ENCODE measurements around the gene PPIL6.

The PPIL6 gene

GRCh38 chr6:109440331-109441068 lies at the start of gene PPIL6, which contains the start of gene SMPD2:
Gene PPIL6, minus strand, starts transcription at chr6:109440628. Its CDS starts 38 bp downstream, at chr6:109440590.
Gene SMPD2, plus strand, starts transcription at chr6:109440724. Its CDS starts 398 bp downstream, at chr6:109441122.
- DNase-seq (ENCODE audit: low spot score), result peak; percentile 96
- TF ChIP-seq CTCF (IDR thresholded peaks at IDR 0.05; ENCODE audit: extremely low read depth, insufficient read depth, missing control alignments), result peak; percentile 11
- in situ Hi-C loops (cut with MboI; ENCODE audit: low pct_unique_long_range_greater_than_20kb, low sequenced_read_pairs, unreplicated experiment), result no loop called here

DNA sequence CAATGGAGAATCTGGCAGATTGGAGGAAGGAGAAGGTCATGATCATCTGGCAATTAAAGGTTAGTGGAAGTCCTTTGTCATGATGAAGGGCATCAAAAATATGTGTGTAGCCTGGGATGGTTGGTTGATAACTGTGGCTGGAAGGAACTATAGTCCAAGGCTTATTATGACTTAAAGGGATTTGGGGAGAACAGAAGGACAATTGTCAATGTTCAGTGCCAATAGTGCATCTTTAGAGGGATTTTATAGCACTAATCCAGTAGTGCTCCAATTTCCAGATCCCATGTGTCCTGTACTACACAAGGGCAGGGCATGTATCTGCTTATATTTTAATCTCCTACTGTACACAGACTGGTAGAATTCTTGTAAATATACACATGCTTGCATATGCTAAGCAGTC lies 47.6 kb upstream of the PPIL6 start:
- in situ Hi-C loops (cut with MboI; ENCODE audit: low pct_unique_long_range_greater_than_20kb, low sequenced_read_pairs, unreplicated experiment), result no loop called here
- no peak for DNase-seq (ENCODE audit: low spot score)
- TF ChIP-seq CTCF (IDR thresholded peaks at IDR 0.05; ENCODE audit: extremely low read depth, insufficient read depth, missing control alignments), result no peak

DNA sequence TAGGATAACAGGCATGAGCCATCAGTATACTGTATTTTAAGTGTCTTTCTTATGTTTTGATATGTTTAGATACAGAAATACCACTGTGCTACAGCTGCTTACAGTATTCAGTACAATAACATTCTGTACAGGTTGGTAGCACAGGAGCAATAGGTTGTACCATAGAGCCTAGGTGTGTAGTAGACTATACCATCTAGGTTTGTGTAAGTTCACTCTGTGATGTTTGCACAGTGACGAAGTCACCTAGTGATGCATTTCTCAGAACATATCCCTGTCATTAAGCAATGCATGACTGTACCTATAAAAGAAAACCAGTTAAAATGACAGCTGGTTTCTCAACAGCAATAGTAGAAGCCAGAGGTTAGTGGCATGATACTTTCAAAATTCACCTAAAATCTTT lies 45.6 kb upstream of the PPIL6 start:
- no peak for TF ChIP-seq CTCF (IDR thresholded peaks at IDR 0.05; ENCODE audit: extremely low read depth, insufficient read depth, missing control alignments)
- in situ Hi-C loops (cut with MboI; ENCODE audit: low pct_unique_long_range_greater_than_20kb, low sequenced_read_pairs, unreplicated experiment), result no loop called here

DNA sequence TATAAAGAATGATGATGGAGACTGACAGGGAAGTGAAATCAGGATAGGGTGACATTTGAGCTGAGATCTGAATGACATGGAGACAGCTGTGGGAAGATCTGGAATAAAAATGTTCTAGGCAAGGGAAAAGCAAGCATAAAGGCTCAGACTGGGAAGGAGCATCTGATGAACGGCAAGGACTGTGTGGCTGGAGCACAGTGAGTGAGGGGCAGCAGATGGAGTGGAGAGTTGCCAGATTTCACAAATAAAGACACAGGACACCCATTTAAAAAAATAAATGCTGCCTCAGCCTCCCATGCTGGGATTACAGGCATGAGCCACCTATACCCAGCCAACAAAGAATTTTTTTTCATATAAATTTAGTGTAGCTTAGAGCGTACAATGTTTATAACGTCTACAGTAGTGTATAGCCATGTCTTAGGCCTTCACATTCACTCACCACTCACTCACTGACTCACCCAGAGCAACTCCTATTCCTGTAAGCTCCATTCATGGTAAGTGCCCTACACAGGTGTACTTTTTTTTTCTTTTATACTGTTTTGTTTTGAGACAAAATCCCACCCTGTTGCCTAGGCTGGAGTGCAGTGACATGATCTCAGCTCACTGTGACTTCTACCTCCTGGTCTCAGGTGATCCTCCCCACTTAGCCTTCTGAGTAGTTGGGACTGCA lies 45.0 kb upstream of the PPIL6 start:
- in situ Hi-C loops (cut with MboI; ENCODE audit: low pct_unique_long_range_greater_than_20kb, low sequenced_read_pairs, unreplicated experiment), result no loop called here
- TF ChIP-seq CTCF (IDR thresholded peaks at IDR 0.05; ENCODE audit: extremely low read depth, insufficient read depth, missing control alignments), result no peak
- DNase-seq (ENCODE audit: low spot score), result no peak

More for the DNA sequence above, 45.6 kb upstream of the PPIL6 start:
- no peak for DNase-seq (ENCODE audit: low spot score)

DNA sequence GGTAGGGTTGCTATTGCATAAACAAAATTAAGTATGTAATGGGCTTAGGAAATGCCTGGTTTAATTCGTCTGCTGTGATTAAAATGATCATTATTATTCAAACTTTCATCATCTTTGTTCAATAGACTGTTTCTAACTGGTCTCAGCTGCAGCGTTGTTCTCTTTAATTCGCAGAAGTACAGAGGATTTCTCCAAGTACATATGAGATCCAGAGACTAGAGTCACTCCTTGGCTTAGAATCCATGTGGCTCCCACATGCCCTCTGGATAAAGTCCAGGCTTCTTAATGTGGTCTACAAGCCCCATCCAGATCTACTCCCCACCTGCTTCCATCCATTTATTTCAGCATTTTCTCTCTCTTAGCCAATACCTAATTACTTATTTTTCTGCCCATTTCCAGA lies 43.7 kb upstream of the PPIL6 start:
- DNase-seq (ENCODE audit: low spot score), result no peak
- in situ Hi-C loops (cut with MboI; ENCODE audit: low pct_unique_long_range_greater_than_20kb, low sequenced_read_pairs, unreplicated experiment), result no loop called here
- no peak for TF ChIP-seq CTCF (IDR thresholded peaks at IDR 0.05; ENCODE audit: extremely low read depth, insufficient read depth, missing control alignments)

DNA sequence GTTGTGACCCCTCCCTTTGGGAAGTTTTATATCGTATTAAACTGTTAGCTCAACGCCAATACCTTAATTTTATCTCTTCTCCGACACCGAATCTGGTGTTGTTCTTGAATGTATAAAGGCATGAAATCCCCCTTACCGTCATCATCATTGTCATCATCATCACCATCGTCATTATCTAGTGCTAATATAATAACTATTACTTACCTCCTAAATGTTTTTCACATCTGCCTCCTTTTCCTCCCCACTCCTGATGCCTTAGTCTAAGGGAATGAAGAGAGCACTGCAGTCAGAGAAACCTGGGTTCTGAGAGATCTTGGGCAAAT lies 43.3 kb upstream of the PPIL6 start:
- in situ Hi-C loops (cut with MboI; ENCODE audit: low pct_unique_long_range_greater_than_20kb, low sequenced_read_pairs, unreplicated experiment), result no loop called here
- no peak for TF ChIP-seq CTCF (IDR thresholded peaks at IDR 0.05; ENCODE audit: extremely low read depth, insufficient read depth, missing control alignments)
- DNase-seq (ENCODE audit: low spot score), result no peak
